CD4-positive, alpha-beta T cell treated with Interleukin-1 beta for 1 hour (primary cell): ENCODE measurements around the gene MIOS.
A peak's percentile ranks its signal among the peaks of the same experiment; 100 is the strongest.

Experiments
- DNase-seq, 2 donors: peaks; one replicate each; pipeline ENCODE4 v3.0.0-alpha.2; 2020 to 2022

The MIOS gene

DNA sequence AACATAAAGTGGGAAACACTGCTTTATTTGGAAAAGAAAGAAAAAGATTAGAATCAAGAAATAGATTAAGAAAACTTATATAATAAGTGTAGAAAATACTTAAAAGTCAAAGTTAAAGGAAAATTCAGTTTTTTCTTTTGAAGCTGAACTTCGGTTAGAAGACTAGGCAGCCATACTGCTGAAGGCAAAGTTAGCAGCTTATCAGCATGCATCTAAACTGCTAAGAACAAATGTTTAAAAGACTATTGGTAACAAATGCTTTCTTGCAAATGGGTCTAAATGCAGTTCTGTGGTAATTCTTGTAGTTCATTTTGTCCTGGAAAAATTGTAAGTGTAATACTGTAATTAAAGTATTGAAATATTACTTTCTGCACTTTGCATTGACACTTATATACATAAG is 18.0 kb downstream of the MIOS start:
- no peak for DNase-seq

DNA sequence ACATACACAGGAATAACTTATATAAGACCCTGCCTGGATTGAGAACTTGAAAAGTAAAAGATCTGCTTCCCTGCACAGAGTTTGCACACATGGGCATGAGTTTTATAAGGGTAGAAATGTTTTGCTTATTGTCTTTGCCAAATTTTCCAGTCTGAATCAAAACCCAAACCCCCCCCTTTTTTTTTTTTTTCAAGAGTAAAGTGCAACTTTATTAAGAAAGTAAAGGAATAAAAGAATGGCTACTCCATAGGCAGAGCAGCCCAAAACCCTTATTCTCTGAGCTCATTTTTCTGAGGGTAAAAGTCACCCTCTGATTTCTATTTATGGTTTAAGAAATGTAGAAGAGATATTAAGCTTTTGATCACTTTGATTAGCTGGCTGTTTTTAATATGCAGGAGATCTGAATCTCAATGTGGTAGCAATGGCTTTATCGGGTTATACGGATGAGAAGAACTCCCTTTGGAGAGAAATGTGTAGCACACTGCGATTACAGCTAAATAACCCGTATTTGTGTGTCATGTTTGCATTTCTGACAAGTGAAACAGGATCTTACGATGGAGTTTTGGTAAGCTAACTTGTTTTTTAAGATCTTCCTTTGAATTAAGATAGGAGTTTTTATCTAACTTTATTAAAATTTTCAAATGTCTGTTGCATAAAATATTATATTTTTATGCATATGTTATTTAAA is 18.7 kb downstream of the MIOS start:
- no peak for DNase-seq

DNA sequence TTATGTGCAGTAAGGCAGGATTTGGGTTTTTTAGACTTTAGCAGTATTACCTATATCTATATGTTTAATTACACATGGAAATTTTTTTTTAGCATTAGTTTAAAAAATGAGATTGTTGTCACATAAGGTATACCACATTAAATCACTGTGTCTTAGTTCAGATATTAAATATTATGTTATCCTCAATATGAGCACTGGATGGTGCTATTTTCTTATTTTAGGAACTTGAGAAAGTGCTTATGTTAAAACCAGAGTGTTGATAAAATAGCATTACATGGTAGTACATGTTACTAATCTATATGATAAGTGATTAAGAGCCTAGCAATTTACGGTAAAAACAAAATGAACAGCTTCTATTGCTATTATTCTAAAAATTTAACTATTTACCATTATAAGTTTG is 28.8 kb downstream of the MIOS start:
- DNase-seq: peak in 1 of 2 donors; percentile 47

GRCh38 chr7:7596176-7596575 is 29.5 kb downstream of the MIOS start:
- DNase-seq: peak; percentile 2 to 11

DNA sequence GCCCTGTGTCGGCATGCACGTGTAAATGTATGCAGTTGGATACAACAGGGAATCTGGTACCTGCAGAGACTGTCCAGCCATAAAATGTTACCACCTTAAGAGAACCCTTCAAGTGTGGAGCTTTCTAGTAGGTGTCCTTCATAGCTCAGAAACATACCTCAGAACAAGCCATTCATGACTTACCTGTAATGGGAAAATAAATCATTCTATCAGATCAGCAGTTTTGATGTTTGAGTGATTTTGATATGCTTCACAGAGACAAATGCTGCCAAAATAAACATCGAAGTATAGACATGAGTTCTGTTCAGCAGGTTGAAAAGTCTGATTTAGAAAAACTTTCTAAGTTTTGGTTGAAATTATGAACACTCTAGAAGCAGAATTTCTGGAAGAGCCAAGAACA is 40.3 kb downstream of the MIOS start:
- no peak for DNase-seq

GRCh38 chr7:7609330-7609729 is 42.6 kb downstream of the MIOS start:
- no peak for DNase-seq

GRCh38 chr7:7612519-7612918 is 45.8 kb downstream of the MIOS start:
- DNase-seq: no peak

GRCh38 chr7:7613210-7613609 is 46.5 kb downstream of the MIOS start:
- no peak for DNase-seq

- DNase-seq: no peak
Measured at GRCh38 chr7:7614018-7614741, 47.5 kb downstream of the MIOS start.

DNA sequence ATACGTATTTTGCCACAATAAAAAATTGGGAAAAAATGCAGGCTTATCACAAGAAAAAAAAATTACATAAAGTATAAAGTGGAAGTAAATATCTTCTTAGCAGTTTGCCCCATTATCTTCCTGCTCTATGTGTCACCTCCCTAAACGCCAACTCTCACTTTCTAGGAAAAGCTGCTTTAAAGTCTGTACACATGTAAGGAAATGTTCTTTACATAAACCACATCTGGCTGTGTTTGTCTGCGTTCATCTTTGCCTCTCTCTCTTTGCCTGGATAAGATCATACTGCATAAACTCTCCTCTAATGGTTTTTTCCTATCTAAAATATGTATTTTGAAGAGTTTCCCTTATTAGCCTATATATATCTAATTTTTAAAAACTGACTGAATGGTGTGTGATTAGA is 50.9 kb downstream of the MIOS start:
- no peak for DNase-seq

DNA sequence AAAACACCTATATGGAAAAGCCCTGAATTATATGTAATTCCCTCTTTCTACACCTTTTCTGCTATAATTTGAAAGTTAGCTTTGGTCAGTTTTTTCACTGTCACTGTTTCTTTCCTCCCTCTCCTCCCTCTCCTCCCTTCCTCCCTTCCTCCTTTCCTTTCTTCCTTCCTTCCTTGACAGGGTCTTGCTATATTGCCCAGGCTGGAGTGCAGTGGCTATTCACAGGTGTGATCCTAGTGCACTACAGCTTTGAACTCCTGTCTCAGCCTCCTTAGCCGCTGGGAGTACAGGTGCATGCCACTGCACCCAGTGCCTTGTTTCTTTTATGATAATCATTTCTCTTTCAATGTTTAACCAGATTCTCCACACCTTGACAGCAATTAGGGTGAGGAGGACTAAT is 51.7 kb downstream of the MIOS start:
- no peak for DNase-seq

GRCh38 chr7:7620236-7620635 is 53.6 kb downstream of the MIOS start:
- DNase-seq: no peak

DNA sequence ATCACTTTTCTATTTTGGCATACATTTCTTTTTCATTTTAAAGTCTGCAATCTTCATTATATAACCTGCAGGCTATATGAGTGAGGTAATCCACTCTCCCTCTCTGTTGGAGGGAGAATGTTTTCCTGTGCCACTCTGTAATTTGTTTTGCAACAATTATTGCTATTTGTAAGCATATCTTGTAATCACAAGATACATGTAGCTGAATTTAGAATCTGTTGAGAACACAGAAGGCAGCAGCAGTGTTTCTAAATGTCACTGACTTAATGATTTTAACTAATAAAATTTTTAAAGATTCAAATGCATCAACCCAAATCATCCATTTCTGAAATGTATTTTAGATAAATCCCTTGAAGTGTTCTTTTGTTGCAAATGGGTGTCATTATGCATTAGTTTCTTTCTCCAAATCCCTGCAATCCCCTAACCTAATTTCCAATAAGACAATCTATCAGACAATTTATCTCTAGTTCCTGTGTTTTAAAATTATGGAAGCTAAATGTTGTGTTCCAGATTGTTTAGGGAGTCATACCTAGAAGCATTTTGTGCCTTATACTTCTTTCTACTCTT is 54.0 kb downstream of the MIOS start:
- no peak for DNase-seq

- DNase-seq: no peak
Measured at GRCh38 chr7:7628476-7628875, 61.8 kb downstream of the MIOS start.

GRCh38 chr7:7630626-7631329 is 64.1 kb downstream of the MIOS start:
- no peak for DNase-seq

- no peak for DNase-seq
Measured at GRCh38 chr7:7639421-7639820, 72.7 kb downstream of the MIOS start.

GRCh38 chr7:7639847-7640220 is 73.2 kb downstream of the MIOS start:
- DNase-seq: peak; percentile 63 to 70

- peak; percentile 99 for DNase-seq
Measured at GRCh38 chr7:7640221-7641128, 73.8 kb downstream of the MIOS start, which contains the start of gene UMAD1. Gene UMAD1 (plus strand): TSS chr7:7640752. CDS start chr7:7673372, 32,620 bp downstream.

DNA sequence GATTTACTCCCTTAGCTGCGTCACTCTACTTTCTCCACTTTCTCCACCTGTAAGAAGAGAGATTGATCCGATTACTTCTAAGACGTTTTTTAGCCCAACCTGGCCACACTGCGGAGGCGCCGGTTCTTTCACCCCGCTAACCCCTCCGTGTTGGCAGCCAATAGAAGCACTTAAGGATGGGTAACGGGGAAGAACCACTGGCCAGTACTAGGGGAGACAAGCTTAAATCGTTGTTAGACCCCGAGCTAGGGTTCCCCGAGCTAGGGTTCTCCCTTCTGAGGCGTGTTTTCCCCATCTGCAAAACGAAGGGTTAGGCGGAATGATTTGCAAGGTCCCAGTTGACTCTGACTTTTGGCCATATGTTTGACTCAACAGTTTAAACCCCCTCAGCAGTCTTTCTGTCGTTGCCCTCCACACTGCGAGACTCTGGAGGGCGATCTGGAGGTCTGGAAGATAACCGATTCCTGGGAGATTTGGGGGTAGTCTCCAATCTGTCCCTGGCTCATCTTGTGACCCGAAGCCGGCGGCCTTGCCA is 74.5 kb downstream of the MIOS start:
- DNase-seq: no peak

DNA sequence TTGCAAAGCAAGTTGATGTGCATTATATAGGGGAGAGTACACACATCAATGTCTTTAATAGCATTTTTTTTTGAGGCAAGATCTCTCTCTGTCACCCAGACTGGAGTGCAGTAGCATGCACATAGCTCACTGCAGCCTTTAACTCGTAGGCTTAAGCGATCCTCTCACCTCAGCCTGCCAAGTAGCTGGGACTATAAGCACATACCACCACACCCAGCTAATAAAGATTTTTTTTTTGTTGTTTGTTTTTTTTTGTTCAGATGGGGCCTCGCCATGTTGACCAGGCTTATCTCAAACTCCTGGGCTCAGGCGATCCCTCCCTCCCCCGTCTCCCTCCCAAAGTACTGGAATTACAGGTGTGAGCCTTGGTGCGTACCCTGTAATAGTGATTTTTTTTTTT is 75.4 kb downstream of the MIOS start:
- DNase-seq: no peak

DNA sequence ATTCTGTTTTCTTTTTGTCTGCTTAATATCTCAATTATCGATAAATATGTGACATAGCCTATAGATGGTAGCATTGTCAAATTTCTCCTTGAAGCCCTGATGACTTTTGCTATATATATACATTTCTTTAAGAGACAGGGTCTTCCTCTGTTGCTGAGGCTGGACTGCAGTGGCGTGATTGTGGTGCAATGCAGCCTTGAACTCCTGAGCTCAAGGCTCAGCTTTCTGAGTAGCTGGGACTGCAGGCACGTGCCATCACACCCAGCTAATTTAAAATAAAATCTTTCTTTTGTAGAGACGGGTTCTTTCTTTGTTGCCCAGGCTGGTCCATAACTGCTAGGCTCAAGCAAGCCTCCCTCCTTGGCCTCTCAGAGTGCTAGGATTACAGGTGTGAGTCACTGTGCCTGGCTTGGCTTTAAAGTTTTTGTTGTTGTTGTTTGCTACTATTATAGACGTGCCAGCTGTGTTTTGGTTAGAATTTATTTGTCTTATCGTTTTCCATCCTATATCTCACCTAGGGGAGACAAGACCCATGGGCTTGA is 80.9 kb downstream of the MIOS start:
- no peak for DNase-seq

- no peak for DNase-seq
Measured at GRCh38 chr7:7650682-7651206, 84.1 kb downstream of the MIOS start.
